Subcutaneous adipose tissue (tissue), 4 donors: ENCODE results near the gene NOP10. TPM values are rescaled to one million over a fixed set of nuclear protein-coding genes. Genes with fewer than 3 reads are reported as not detected.

Source experiments
- CTCF ChIP-seq: fragments of 450-650 bp; IDR thresholded peaks from one replicate; pipeline ENCODE4 v1.5.1; 2016; ENCODE audit warnings: low read depth, mild to moderate bottlenecking, control low read depth, antibody characterized with exemption, moderate library complexity
- small RNA-seq: library from RNA; depleted of rRNA; stranded (forward); fragments of <200 nt; gene quantifications from one replicate; pipeline ENCODE3, GENCODE V24; 2016
- total RNA-seq, 4 donors: library from RNA; depleted of rRNA; stranded (reverse); fragments of >200 nt; gene quantifications; one replicate each; pipeline ENCODE4 v1.1.0, GENCODE V29; 2016

The NOP10 gene
- total RNA-seq, 4 donors from 2014 or later: 82.7 to 244 (median 166) TPM

DNA sequence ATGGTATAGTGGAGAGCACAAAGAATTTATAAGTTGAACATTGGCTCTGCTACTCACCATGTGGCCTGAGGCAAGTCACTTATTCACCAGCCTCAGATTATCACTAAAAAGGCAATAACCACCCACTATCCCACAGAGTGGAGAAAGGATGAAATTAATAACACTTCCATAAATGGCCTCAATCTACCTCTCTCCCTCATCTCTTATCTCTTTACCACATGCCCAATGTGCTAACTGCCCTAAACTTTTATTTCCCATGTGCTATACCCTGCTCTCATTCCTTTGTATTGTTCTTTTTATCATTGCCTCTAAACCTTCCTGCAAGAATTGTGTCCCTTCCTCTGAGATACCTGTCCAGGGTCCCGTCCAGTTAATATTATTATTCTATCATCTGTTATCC, 31.4 kb downstream of the NOP10 start:
- no peak for TF ChIP-seq CTCF

GRCh38 chr15:34304613-34305012, 38.3 kb downstream of the NOP10 start:
- TF ChIP-seq CTCF: no peak

- no peak for TF ChIP-seq CTCF
Measured at GRCh38 chr15:34301058-34301457, 41.9 kb downstream of the NOP10 start.

- TF ChIP-seq CTCF: no peak
Measured at GRCh38 chr15:34297059-34297458, 45.9 kb downstream of the NOP10 start.

DNA sequence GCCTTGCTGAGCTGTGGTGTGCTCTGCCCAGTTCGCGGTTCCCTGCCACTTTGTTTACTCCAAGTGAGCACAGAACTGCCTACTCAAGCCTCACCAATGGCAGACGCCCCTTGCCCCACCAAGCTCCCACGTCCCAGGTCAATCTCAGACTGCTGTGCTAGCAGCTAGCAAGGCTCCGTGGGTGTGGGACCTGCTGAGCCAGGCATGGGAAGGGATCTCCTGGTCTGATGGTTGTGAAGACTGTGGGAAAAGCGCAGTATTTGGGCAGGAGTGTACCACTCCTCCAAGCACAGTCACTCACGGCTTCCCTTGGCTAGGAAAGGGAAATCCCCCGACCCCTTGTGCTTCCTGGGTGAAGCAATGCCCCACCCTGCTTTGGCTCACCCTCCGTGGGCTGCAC, 50.3 kb downstream of the NOP10 start:
- TF ChIP-seq CTCF: no peak

Small RNA genes within 50 kb of the gene (small RNA-seq; reads per million reads assigned to genes)
- gene MIR1233-1 (not detected), gene RF00019 (0.49 reads per million)

Other genes starting within 250 kb of the NOP10 start
- gene EMC7, start 241.3 kb downstream of the NOP10 start, total RNA-seq: 10 to 100 TPM; 41.8 to 62.8 (median 44.5) TPM
- 1 to 10 TPM in 2 of 4 donors, under 1 TPM in 2; 0.57 to 2.1 (median 0.95) TPM for gene PGBD4, start 241.1 kb downstream of the NOP10 start, total RNA-seq
- 10 to 100 TPM; 45.4 to 59.0 (median 55.9) TPM for gene KATNBL1, start 133.0 kb downstream of the NOP10 start, total RNA-seq
- 100 to 1,000 TPM; 142 to 180 (median 156) TPM for gene EMC4, start 118.1 kb downstream of the NOP10 start, total RNA-seq
- 10 to 100 TPM; 22.0 to 58.0 (median 27.1) TPM for gene SLC12A6, start 5.4 kb downstream of the NOP10 start, total RNA-seq
- gene NUTM1, start 179 bp upstream of the NOP10 start, total RNA-seq: not detected
- 10 to 100 TPM in 3 of 4 donors, 1 to 10 TPM in 1; 7.0 to 26.6 (median 13.3) TPM for gene LPCAT4, start 24.1 kb upstream of the NOP10 start, total RNA-seq
- gene GOLGA8A, start 94.7 kb upstream of the NOP10 start, total RNA-seq: 10 to 100 TPM; 22.5 to 53.7 (median 38.2) TPM
- 100 to 1,000 TPM in 1 of 4 donors, 10 to 100 TPM in 3; 44.5 to 148 (median 68.3) TPM for gene GOLGA8B, start 240.5 kb upstream of the NOP10 start, total RNA-seq